Activated naive CD4-positive, alpha-beta T cell treated with anti-CD3 and anti-CD28 coated beads for 36 hours (primary cell): Measurements from ENCODE around the gene ATRIP. TPM values are rescaled to one million over a fixed set of nuclear protein-coding genes. Genes with fewer than 3 reads are reported as not detected.

Source experiments
- CTCF ChIA-PET: fragments of 350-600 bp; sonication (Branson Sonifier 250); formaldehyde crosslinking; loops from one replicate; lab custom pipeline; 2021; ENCODE audit warnings: antibody characterized with exemption; lab: Charles Lee
- DNase-seq: peaks from one replicate; pipeline ENCODE4 v3.0.0-alpha.2; 2020
- H3K27ac Mint-ChIP-seq: one replicate; pipeline ENCODE4 v1.8.0; 2021; ENCODE audit warnings: mild to moderate bottlenecking, mixed read lengths
- H3K27me3 Mint-ChIP-seq: one replicate; pipeline ENCODE4 v1.8.0; 2021; ENCODE audit warnings: low read depth, mixed read lengths
- H3K36me3 Mint-ChIP-seq: one replicate; pipeline ENCODE4 v1.8.0; 2021; ENCODE audit warnings: low read depth, mixed read lengths
- H3K4me1 Mint-ChIP-seq: one replicate; pipeline ENCODE4 v1.8.0; 2021; ENCODE audit warnings: low read depth, mixed read lengths
- H3K4me3 Mint-ChIP-seq: one replicate; pipeline ENCODE4 v1.8.0; 2021; ENCODE audit warnings: mild to moderate bottlenecking, moderate library complexity, mixed read lengths
- H3K9me3 Mint-ChIP-seq: one replicate; pipeline ENCODE4 v1.8.0; 2021; ENCODE audit warnings: mixed read lengths
- intact Hi-C: fragments of 100-400 bp; cut with micrococcal nuclease; formaldehyde crosslinking; loops from one replicate; pipeline ENCODE4 v1.15.1; 2023
- total RNA-seq, 2 experiments: library from RNA; stranded (reverse); gene quantifications; one replicate each; pipeline ENCODE4 v1.2.3, GENCODE V29; 2021

The ATRIP gene
- total RNA-seq, 2 experiments from 2014 or later, result 8.9 to 10.0 TPM

- intact Hi-C loops, result no loop called here
- no peak for DNase-seq
- peaks cover 11% of the 10 kb centered on the region for H3K4me1 Mint-ChIP-seq
- peak overlapping the region; percentile 44 for H3K4me3 Mint-ChIP-seq
- peaks cover 7% of the 10 kb centered on the region for H3K27me3 Mint-ChIP-seq
- CTCF ChIA-PET, result interaction anchor here (3.8 kb wide), 1 partner anchor 8 kb away, joined by 22 read pairs; no protein-coding TSS in a partner anchor
- no peak overlapping the region for H3K27ac Mint-ChIP-seq
- peaks cover 13% of the 10 kb centered on the region for H3K36me3 Mint-ChIP-seq
- no peaks in the 10 kb centered on the region for H3K9me3 Mint-ChIP-seq
Observed at GRCh38 chr3:48428088-48428571, 18.4 kb upstream of the ATRIP start.

GRCh38 chr3:48428572-48429316 lies 17.8 kb upstream of the ATRIP start:
- H3K36me3 Mint-ChIP-seq, result peaks cover 14% of the 10 kb centered on the region
- no peaks in the 10 kb centered on the region for H3K9me3 Mint-ChIP-seq
- H3K4me1 Mint-ChIP-seq, result peaks cover 11% of the 10 kb centered on the region
- intact Hi-C loops, result no loop called here
- H3K27me3 Mint-ChIP-seq, result peaks cover 7% of the 10 kb centered on the region
- CTCF ChIA-PET, result interaction anchor here (3.8 kb wide), 1 partner anchor 8 kb away, joined by 22 read pairs; no protein-coding TSS in a partner anchor
- no peak overlapping the region for H3K27ac Mint-ChIP-seq
- DNase-seq, result no peak
- H3K4me3 Mint-ChIP-seq, result peak overlapping the region; percentile 44

GRCh38 chr3:48429317-48429959 lies 17.1 kb upstream of the ATRIP start:
- Mint-ChIP-seq H3K4me3 (peak overlapping the region; percentile 72), H3K36me3 (peaks cover 18% of the 10 kb centered on the region), H3K27ac (no peak overlapping the region), H3K27me3 (peaks cover 7% of the 10 kb centered on the region), H3K4me1 (peaks cover 15% of the 10 kb centered on the region), H3K9me3 (no peaks in the 10 kb centered on the region)
- DNase-seq, result peak; percentile 49
- CTCF ChIA-PET, result interaction anchor here (1.8 kb wide), 1 partner anchor 11 kb away, joined by 6 read pairs; the partner anchor contains the start of genes CCDC51 and TMA7
- intact Hi-C loops, result no loop called here

GRCh38 chr3:48429960-48430707 lies 16.4 kb upstream of the ATRIP start, which contains the start of gene PLXNB1:
TSS of gene PLXNB1 (minus strand) at chr3:48430086. CDS start at chr3:48424611, 5,475 bp downstream.
- no peak within 1 kb of the TSS for H3K27ac Mint-ChIP-seq
- peaks cover 7% of the 10 kb centered on the region for H3K27me3 Mint-ChIP-seq
- peaks cover 18% of the 10 kb centered on the region for H3K36me3 Mint-ChIP-seq
- peak; percentile 28 for DNase-seq
- peaks cover 19% of the 10 kb centered on the region for H3K4me1 Mint-ChIP-seq
- peak within 1 kb of the TSS; percentile 72 for H3K4me3 Mint-ChIP-seq
- H3K9me3 Mint-ChIP-seq, result no peaks in the 10 kb centered on the region
- CTCF ChIA-PET, result interaction anchor here (1.5 to 1.8 kb wide), 2 partner anchors 10 to 29 kb away, joined by 6 read pairs; partner anchors contain the start of genes CCDC51 and TMA7
- intact Hi-C loops, result no loop called here

GRCh38 chr3:48430708-48431101 lies 15.8 kb upstream of the ATRIP start:
- CTCF ChIA-PET, result interaction anchor here (1.5 to 1.8 kb wide), 2 partner anchors 9 to 30 kb away, joined by 6 read pairs; partner anchors contain the start of genes CCDC51 and TMA7
- DNase-seq, result no peak
- Mint-ChIP-seq H3K9me3 (no peaks in the 10 kb centered on the region), H3K27ac (no peak overlapping the region), H3K4me1 (peaks cover 23% of the 10 kb centered on the region), H3K4me3 (peak overlapping the region; percentile 72), H3K36me3 (peaks cover 18% of the 10 kb centered on the region), H3K27me3 (peaks cover 7% of the 10 kb centered on the region)
- intact Hi-C loops, result no loop called here

GRCh38 chr3:48431224-48432029 lies 15.1 kb upstream of the ATRIP start:
- CTCF ChIA-PET, result interaction anchor here (0.8 to 1.8 kb wide), 4 partner anchors 9 to 124 kb away, joined by 6 to 10 read pairs (median 6); partner anchors contain the start of genes CCDC51 and TMA7
- Mint-ChIP-seq H3K27ac (peak overlapping the region; percentile 48), H3K4me3 (no peak overlapping the region), H3K9me3 (no peaks in the 10 kb centered on the region), H3K27me3 (peaks cover 7% of the 10 kb centered on the region), H3K4me1 (peaks cover 23% of the 10 kb centered on the region), H3K36me3 (peaks cover 18% of the 10 kb centered on the region)
- DNase-seq, result no peak
- intact Hi-C loops, result no loop called here

GRCh38 chr3:48432411-48433371 lies 13.8 kb upstream of the ATRIP start:
- Mint-ChIP-seq H3K27me3 (peaks cover 7% of the 10 kb centered on the region), H3K4me3 (no peak overlapping the region), H3K4me1 (peaks cover 25% of the 10 kb centered on the region), H3K36me3 (peaks cover 18% of the 10 kb centered on the region), H3K9me3 (no peaks in the 10 kb centered on the region), H3K27ac (peak overlapping the region; percentile 22)
- CTCF ChIA-PET, result interaction anchor here (0.5 to 6.1 kb wide), 9 partner anchors 12 to 365 kb away, joined by 3 to 72 read pairs (median 4); partner anchors contain the start of gene PFKFB4
- no peak for DNase-seq
- intact Hi-C loops, result no loop called here

GRCh38 chr3:48433472-48434118 lies 12.9 kb upstream of the ATRIP start:
- DNase-seq, result no peak
- Mint-ChIP-seq H3K4me1 (peaks cover 33% of the 10 kb centered on the region), H3K27me3 (no peaks in the 10 kb centered on the region), H3K9me3 (no peaks in the 10 kb centered on the region), H3K36me3 (peaks cover 18% of the 10 kb centered on the region), H3K27ac (no peak overlapping the region), H3K4me3 (no peak overlapping the region)
- CTCF ChIA-PET, result interaction anchor here (0.5 to 6.1 kb wide), 9 partner anchors 11 to 311 kb away, joined by 3 to 72 read pairs (median 4); partner anchors contain the start of gene PFKFB4
- intact Hi-C loops, result no loop called here

- Mint-ChIP-seq H3K36me3 (peaks cover 18% of the 10 kb centered on the region), H3K27ac (no peak overlapping the region), H3K4me3 (no peak overlapping the region), H3K9me3 (no peaks in the 10 kb centered on the region), H3K27me3 (no peaks in the 10 kb centered on the region), H3K4me1 (peaks cover 40% of the 10 kb centered on the region)
- intact Hi-C loops, result no loop called here
- DNase-seq, result no peak
- CTCF ChIA-PET, result interaction anchor here (0.6 to 6.1 kb wide), 10 partner anchors 16 to 485 kb away, joined by 3 to 72 read pairs (median 5); partner anchors contain the start of gene PFKFB4
Observed at GRCh38 chr3:48434591-48435222, 11.8 kb upstream of the ATRIP start.
